ENCODE results near the gene SPPL2B.

SPPL2B gene

GRCh38 chr19:2324220-2324948 is 4.1 kb upstream of the SPPL2B start:
- DNase-seq = no peak

- no peak for DNase-seq
Measured at GRCh38 chr19:2325281-2326046, 3.0 kb upstream of the SPPL2B start.

GRCh38 chr19:2326699-2327360 is 1.7 kb upstream of the SPPL2B start:
- no peak for DNase-seq

- peak; percentile 42 for DNase-seq
Measured at GRCh38 chr19:2327773-2328400, 597 bp upstream of the SPPL2B start.

- no peak for DNase-seq
Measured at GRCh38 chr19:2329149-2329478, 630 bp downstream of the SPPL2B start.

- DNase-seq = no peak
Measured at GRCh38 chr19:2329501-2329916, 1.0 kb downstream of the SPPL2B start.

GRCh38 chr19:2330255-2330631 is 1.8 kb downstream of the SPPL2B start:
- no peak for DNase-seq

- no peak for DNase-seq
Measured at GRCh38 chr19:2330632-2331284, 2.3 kb downstream of the SPPL2B start.

GRCh38 chr19:2331601-2332246 is 3.2 kb downstream of the SPPL2B start:
- no peak for DNase-seq

GRCh38 chr19:2332341-2333026 is 4.0 kb downstream of the SPPL2B start:
- DNase-seq = no peak

- DNase-seq = no peak
Measured at GRCh38 chr19:2333027-2333806, 4.7 kb downstream of the SPPL2B start.

GRCh38 chr19:2333807-2334211 is 5.3 kb downstream of the SPPL2B start:
- no peak for DNase-seq

GRCh38 chr19:2334426-2334825 is 5.9 kb downstream of the SPPL2B start:
- no peak for DNase-seq

- DNase-seq = no peak
Measured at GRCh38 chr19:2334986-2335846, 6.7 kb downstream of the SPPL2B start.

- DNase-seq = no peak
Measured at GRCh38 chr19:2335848-2336247, 7.4 kb downstream of the SPPL2B start.

GRCh38 chr19:2336528-2337328 is 8.2 kb downstream of the SPPL2B start:
- no peak for DNase-seq

GRCh38 chr19:2337329-2337707 is 8.8 kb downstream of the SPPL2B start:
- DNase-seq = no peak

GRCh38 chr19:2338055-2338615 is 9.7 kb downstream of the SPPL2B start:
- no peak for DNase-seq

Data from OCI-M1 (cell line).